HL-60/S4 treated with phorbol 12-myristate 13-acetate at 8.2 ng/mL for 4 days and 3 days (cell line): ENCODE measurements around the gene GJB2.

ENCODE experiments used
- in situ Hi-C: fragments of 300-500 bp; cut with MboI; formaldehyde crosslinking; loops from 2 replicates; pipeline ENCODE4 v1.15.0; 2022; ENCODE audit warnings: low sequenced_read_pairs

Gene GJB2

DNA sequence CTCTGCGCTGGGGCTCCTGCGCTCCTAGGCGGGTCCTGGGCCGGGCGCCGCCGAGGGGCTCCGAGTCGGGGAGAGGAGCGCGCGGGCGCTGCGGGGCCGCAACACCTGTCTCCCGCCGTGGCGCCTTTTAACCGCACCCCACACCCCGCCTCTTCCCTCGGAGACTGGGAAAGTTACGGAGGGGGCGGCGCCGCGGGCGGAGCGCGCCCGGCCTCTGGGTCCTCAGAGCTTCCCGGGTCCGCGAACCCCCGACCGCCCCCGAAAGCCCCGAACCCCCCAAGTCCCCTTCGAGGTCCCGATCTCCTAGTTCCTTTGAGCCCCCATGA, at the start of gene GJB2:
Gene GJB2, minus strand, starts transcription at position 103 of the 326 bp plus-strand sequence. CDS start 3,357 bp downstream, outside the sequence.
- in situ Hi-C loops = loop anchor here (25.0 kb wide), 2 partner anchors 170 to 745 kb away; no protein-coding TSS in a partner anchor

DNA sequence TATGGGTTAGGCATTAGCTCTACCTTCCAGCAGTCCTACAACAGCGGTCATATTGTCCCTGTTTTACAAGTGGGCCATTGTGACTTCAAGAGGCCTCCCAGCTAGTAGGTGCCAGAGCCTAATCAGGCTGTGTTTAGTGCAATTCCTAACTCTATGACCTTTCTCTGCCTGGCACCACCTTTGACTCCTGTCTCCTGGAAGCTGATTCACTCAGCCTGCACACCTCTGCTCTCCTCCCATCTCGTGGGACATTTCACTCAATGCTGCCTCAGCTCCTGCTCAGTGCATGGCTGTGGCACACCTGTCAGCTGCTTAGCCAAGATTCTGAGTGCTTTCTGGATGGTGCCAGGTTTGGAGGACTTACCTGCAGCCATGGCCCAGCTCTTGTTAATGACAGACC, 48.9 kb upstream of the GJB2 start:
- in situ Hi-C loops = no loop called here

DNA sequence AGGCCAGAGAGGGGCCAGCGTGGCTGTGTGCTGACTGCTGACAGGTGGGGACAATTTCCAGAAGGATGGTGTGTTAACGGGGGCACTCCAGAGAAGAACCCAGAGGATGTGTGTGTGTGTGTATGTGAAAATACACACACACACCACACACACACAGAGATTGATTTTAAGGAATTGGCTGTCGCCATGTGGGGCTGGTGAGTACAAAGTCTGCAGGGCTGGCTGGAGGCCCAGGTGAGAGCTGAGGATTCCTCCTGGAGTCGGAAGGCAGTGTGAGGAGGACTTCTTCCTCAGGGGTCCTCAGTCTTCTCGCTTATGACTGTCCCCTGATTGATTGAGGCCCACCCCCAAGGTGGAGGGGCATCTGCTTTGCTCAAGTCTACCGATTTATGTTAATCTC, 47.0 kb upstream of the GJB2 start:
- in situ Hi-C loops = no loop called here

DNA sequence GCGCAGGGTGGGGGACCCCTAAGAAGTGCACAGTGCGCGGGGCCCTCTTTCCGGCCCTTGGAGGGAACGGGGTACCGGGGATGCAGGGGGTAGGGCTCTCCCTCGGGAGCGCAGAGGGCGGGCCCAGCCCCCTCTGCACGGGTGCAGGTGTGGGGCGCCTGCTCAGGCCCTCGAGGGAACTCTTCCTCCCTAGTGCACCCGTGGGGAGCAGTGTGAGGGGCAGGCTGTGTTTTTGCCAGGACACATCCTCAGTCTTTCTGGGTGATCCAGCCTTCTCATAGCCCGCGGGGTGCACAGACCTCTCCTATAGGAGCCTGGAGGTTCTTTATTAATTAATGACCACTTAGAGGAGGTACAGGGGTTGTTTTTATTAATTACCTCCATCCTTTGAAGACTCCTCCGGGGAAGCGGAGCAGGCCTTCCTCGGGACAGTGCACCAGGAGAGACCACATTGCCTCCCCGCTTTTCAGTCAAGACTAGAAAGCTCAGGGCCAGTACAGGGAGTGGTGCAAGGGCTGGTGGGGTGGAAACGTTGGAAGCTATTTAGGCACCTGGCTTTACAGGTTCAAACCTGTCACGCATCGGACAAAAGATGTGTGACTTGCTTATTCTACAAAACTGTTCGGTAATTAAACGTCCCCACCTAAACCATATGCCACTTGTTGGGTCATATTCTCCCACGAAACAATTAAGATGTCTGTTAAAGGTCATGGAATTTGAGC, 40.0 kb upstream of the GJB2 start:
- in situ Hi-C loops = no loop called here

DNA sequence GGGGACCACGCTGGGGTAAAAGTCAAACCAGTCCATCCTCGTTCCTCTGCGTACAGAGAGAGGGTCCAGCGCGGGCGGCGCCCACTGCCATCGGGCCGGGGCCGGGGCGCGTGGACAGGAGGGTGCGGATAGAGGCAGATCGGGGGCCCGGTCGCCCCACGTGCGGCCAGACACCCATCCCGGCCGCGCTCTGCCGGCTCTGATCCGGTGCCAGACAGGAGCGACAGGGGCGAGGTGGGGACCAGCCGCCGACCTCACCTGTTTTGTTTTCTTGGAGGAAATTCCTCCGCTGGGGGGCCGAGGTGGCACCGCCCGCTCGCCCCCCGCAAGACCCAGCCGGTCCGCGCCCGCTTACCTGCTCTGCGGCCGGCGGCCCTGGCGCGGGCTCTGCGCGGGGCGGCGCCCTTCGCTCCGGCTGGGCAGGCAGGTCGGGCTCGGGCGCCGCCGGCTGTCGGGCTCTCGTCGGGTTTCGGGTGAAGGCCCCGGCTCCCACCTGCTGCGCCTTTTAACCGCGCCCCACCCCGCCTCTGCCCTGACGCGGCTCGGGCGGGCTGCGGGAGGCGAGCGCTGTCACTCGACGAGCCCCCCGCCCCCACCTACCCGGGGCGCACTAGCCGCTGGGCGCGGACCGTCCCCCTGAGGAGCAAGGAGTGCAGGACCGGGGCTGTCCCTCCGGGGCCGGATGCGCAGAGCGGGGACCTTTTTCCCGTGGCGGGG, 39.3 kb upstream of the GJB2 start, which contains the start of gene GJB6:
Gene GJB6, minus strand, starts transcription at position 481 of the 717 bp plus-strand sequence. CDS start 8,839 bp downstream, outside the sequence.
- in situ Hi-C loops = no loop called here

DNA sequence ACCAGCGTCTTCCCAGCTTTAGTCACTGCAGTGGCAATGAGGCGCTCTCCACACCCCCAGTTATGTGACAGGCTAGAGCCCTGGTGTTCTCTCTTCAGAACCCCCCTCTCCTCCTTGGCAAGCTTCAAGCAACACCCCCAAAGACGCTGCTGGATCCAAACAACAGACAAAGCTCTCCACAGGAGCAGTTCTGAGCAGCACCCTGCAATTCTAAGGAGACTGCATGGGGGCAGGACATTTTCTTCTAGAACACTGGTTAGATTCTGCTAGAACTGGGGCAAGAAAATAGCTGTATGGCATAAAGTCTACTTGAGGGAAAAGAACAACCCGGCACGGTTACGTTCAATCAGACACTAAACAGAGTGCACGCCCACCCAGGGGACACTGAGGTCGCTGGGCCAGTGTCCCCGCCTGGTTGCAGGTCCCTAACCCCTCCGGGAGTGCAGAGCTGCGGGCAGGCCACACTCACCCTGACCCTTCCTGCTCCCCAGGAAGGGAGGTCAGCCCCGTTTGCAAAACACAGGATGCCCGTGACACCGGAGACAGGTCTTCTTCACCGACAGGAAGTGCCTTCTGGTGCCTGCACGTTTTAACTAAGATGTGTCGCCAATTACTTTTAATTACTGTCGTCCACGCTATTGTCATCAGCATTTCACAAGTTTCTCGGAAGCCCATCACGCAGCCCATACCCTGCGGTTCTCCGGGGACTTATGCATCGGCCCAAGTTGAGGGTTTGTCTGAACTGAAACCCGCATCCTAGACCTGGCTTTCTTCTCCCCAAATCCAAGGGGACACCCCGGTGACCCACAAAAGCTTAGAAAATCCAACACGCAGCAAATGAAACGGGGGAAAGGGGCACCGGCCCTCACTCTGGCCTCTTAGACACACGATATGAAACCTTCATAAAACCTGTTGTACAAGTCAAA, 38.4 kb upstream of the GJB2 start:
- in situ Hi-C loops = no loop called here

DNA sequence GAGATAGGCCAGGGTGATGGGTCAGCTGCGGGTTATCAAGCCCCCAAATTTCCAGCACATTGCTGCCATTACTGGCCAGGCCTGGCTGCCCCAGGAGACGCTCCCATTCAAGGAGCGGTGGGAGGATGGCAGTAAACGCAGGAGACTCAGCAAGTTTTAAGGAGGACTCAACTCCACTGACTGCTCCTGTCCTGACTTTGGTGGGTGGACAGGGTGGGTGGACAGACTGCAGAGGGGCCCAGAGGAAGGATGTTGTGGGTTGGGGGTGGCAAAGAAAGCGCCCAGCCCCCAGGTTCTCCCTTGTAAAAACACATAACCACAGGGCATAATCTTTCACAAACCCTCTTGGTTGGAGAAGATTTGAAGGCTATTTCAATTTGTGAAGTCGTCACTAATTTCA, 35.0 kb upstream of the GJB2 start:
- in situ Hi-C loops = no loop called here

DNA sequence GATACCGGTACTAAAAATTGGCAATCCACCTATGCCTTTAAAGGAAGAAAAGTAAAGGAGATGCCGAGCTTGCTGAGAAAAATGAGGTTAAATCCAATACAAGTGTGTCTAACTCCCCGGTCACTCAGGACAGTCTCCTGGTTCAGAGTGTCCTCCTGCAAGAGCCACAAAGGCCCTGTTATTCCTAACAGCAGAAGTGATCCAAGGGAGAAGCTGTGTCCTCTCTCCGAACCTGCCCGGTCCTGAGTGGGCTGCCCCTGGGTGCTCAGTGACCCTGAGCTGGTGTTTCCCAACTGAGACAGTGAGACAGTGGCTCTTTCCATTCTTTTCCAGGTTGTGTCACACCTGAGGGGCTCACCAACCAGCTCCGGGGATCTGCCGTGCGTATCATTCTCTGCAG, 34.5 kb upstream of the GJB2 start:
- in situ Hi-C loops = no loop called here

DNA sequence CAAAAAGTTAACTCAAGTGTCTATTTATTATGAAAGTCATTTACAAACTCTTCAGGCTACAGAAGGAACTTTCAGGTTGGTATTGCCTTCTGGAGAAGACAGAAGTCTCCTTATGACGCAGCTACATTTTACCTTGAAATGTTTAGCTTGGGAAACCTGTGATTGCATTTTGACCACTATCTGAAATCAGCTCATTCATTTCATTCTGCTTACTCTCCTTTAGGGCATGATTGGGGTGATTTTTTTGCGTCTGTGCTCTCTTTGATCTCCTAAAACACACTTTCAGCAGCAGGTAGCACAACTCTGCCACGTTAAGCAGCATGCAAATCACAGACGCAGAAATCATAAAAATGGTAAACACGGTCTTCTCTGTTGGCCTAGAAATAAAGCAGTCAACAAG, 29.8 kb upstream of the GJB2 start:
- in situ Hi-C loops = no loop called here

DNA sequence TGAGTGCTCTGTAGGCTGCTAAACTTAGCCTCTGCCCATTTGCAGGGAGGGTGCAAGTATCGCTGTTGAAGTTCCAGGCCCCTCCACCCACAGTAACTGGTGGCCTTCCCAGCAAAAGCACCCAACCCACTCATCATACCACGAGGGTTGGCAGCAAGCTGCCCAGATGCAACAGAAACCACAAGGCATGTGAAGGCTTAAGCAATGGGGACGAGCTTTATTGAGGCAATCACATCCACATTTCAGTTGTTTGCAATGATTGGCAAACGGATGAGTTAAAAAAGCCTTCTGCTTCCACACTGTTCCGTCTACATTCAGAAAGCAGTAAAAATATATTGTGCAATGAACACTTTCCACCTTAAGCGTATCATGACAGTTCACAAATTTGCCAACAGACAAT, 29.0 kb upstream of the GJB2 start:
- in situ Hi-C loops = no loop called here

DNA sequence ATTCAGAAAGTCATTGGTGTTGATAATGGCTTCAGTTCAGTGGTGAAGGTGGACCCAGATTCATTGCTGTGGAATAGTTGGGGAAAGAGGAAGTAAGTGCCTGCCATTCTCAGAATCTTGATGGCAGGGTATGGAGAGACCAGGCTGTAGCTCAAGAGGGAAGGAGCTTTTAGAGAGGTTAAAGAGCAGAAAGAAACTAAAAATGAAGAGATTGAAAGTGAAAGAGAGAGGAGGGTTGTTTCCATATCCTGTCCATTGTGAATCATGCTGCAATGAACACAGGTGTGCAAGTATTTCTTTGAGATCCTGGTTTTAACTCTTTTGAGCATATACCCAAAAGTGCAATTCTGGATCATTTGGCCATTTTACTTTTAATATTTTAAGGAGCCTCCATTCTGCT, 26.8 kb upstream of the GJB2 start:
- in situ Hi-C loops = no loop called here

DNA sequence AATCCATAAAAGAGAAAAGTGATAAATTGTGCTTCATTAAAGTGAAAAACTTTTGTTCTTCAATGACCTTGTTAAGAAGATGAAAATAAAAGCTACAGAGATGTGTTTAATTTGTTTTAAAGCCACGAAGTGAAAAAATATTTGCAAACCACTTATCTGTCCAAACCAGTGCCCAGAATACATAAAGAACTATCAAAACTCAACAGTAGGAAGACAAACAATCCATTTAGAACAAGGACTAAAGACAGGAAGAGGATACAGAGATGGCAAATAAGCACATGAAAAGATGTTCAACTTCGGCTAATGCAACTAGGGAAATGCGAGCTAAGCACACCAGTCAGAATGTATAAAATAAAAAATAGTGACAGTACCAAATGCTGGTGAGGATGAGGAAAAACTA, 24.4 kb upstream of the GJB2 start:
- in situ Hi-C loops = no loop called here

DNA sequence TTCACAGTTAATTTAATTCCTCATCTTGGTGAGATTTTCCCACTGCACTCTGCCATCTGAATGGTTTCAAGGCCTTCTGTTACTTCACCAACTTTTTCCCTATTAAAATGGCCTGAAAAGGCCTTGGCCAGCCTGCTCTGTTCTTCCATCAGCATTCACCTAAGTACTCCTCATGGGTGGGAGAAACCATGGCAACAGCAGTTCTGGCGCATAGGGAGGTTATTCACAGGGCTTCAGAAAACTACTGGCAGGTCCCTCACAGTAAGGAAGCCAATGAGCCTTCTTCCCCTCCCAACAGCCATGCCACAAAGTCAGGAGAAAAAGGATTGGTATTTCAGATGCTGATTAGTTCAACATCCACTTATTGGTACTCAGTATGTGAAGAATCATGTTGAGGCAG, 17.2 kb upstream of the GJB2 start:
- in situ Hi-C loops = no loop called here

DNA sequence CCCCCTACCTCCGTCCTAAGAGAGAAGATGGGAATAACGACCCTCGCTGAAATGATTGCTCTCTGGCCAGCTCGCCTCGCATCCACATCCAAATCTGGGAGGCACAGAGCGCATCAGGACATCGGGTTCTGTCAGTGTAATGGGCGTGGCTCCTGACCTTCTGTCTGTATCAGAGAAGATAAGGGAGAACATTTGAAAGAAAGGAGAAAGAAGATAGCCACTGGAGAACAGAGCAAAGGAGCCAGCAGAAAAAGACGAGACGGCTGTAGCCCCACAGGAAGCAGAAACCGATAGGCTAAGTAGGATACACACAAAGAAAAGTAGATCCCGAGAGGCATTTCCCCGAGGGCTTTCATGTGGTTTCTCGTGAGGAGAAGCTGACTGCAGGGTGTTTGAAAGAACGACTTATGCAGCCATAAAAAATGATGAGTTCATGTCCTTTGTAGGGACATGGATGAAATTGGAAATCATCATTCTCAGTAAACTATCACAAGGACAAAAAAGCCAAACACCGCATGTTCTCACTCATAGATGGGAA, 14.0 kb upstream of the GJB2 start:
- in situ Hi-C loops = no loop called here

DNA sequence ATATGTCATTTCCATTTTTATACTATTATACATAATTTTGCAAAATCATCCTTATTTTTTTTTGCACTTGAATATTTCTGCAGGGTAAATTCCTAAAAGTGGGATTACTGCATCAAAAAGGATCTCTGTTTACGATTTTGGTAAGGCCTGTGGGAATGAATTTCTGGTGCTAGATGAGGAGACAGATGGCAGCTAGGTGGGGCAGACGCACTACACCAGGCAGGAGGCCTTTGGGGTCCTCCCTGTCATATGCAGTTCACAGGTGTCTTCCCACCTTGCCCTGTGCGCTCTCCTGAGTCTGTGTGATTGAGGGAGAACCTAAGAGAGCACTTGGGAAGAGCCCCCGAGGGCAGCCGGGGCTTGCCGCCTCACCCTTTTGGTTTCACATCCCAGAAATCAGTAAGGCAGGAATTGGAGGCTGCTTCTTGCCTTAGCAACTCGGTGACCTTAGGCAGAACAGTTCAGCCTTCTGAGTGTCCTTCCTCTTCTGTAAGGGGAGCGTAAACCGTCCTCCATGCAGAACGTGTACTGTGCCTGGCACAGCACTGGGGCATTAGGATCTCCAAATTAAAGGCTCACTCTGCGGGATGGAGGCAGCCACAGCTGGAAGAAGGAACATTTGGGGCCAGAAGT, 13.4 kb upstream of the GJB2 start:
- in situ Hi-C loops = no loop called here

DNA sequence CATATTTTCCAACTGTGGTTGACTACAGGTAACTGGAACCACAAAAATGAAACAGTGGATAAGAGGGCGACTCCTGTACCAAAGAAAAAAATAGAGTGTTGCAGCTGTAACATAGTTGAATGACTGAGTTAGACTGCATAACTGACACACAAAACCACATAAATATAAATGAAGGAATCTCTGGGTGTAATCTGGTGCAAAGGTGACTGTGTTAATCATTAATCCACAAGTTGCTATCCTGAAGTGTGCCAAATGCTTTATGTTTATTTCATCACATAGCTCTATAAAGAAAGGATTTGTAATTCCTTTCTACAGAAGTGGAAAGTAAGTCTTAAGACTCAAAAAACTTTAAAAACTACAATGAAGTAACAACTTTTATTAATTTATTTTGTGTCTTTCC, 6.0 kb upstream of the GJB2 start:
- in situ Hi-C loops = loop anchor here (25.0 kb wide), 2 partner anchors 164 to 739 kb away; no protein-coding TSS in a partner anchor

DNA sequence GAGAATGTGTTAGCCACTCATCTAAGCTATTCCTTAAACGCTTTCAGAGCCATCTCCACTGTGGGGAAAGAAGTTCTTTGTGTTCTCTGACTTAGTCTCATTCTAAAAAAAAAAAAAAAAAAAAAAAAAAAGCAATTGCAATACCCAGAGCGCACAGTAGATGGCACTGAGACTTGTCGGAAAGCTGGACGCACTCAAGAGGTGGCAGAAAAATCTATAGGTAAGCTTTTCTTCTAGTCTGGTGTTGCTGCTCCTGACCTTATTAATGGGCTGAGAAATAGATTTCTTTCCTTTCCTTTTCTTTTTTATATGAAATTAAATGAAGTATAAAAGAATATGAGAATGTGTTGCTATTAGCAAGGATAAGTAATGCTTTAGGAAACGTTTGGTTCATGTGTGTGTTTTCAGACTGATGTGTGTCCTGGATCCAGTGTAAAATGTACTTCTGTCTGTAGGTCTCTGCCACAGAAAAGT, 4.7 kb upstream of the GJB2 start:
- in situ Hi-C loops = loop anchor here (25.0 kb wide), 2 partner anchors 165 to 740 kb away; no protein-coding TSS in a partner anchor

DNA sequence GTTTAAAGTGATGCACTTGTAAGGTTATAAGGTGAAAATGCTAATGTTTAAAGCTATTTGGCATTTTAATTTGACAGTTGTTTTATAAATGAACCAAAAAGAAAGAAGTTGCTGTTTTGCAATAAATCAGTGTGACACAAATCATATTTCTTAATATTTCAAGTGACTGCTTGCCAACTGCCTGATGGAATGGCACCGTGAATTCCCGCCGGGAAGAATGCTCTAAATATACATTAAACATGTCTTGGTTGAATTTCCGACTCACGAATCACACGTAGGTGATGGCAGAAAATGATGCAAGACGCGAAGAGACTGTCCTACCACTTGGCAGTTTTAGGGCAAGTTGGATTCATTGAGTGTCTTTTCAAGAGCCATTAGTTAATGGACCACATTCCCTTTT, 3.1 kb upstream of the GJB2 start:
- in situ Hi-C loops = loop anchor here (25.0 kb wide), 2 partner anchors 166 to 742 kb away; no protein-coding TSS in a partner anchor

DNA sequence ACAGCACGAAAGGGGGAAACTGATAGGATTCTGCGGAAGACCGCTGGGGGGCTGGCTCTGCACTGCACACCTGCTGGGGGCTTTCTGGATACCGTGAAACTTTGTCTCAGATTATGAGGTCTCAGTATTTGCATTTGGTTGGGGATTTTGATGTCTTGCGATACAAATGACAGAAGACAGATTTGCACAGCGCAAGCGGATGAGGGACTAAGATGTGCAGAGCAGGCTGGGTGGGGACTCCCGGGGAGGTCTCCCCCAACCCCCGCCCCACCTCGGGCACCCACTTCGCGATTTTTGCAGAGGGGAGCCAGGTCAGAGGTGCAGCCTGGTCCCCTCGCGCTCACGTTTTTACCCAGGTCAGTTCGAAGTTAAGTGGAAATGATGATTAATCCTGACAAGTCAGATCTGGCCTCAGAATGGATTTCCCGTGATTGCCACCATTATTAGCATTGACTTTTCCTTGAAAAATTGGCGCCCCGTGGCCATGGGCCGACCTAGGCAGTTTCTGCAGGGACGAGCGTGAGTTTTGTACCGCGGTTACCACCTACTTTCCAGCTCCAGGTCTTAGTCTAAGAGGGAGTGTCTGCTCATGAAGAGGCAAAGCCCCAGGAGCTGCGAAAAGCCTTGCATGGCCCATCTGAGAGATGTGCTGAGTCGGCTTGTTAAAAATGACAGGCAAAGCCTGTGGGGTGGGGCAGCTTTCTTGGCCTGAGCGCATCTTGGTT, 1.3 kb upstream of the GJB2 start:
- in situ Hi-C loops = loop anchor here (25.0 kb wide), 2 partner anchors 168 to 743 kb away; no protein-coding TSS in a partner anchor
